ENCODE measurements around the gene PPM1B.
"Not testable (repeated sequence)": the region's sequence is repeated elsewhere in the genome, so short reads cannot be mapped to it uniquely, and the experiment has no call there.

The PPM1B gene

GRCh38 chr2:44203542-44203941 is 34.9 kb downstream of the PPM1B start:
- TF ChIP-seq, protein P1, sequence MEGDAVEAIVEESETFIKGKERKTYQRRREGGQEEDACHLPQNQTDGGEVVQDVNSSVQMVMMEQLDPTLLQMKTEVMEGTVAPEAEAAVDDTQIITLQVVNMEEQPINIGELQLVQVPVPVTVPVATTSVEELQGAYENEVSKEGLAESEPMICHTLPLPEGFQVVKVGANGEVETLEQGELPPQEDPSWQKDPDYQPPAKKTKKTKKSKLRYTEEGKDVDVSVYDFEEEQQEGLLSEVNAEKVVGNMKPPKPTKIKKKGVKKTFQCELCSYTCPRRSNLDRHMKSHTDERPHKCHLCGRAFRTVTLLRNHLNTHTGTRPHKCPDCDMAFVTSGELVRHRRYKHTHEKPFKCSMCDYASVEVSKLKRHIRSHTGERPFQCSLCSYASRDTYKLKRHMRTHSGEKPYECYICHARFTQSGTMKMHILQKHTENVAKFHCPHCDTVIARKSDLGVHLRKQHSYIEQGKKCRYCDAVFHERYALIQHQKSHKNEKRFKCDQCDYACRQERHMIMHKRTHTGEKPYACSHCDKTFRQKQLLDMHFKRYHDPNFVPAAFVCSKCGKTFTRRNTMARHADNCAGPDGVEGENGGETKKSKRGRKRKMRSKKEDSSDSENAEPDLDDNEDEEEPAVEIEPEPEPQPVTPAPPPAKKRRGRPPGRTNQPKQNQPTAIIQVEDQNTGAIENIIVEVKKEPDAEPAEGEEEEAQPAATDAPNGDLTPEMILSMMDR (IDR thresholded peaks at IDR 0.05) = no peak
- Histone ChIP-seq H3K4me3 (ENCODE audit: low read depth, low read length) (no peak overlapping the region), H3K4me2 (ENCODE audit: low read length) (no peak overlapping the region), H2AFZ (no peak overlapping the region), H3K36me3 (ENCODE audit: control insufficient read depth, insufficient read depth, low read length) (no peaks in the 10 kb centered on the region), H3K27ac (no peak overlapping the region), H3K27me3 (ENCODE audit: control insufficient read depth, insufficient read depth, low read length) (no peaks in the 10 kb centered on the region), H3K9me3 (ENCODE audit: control insufficient read depth, low read length) (no peaks in the 10 kb centered on the region), H3K9ac (no peak overlapping the region), H3K79me2 (peaks cover 7% of the 10 kb centered on the region), H3K4me1 (peaks cover 3% of the 10 kb centered on the region)

- Histone ChIP-seq H3K27ac (no peak overlapping the region), H3K4me3 (ENCODE audit: low read depth, low read length) (peak overlapping the region; percentile 3), H3K4me2 (ENCODE audit: low read length) (no peak overlapping the region), H3K27me3 (ENCODE audit: control insufficient read depth, insufficient read depth, low read length) (no peaks in the 10 kb centered on the region), H3K79me2 (peaks cover 7% of the 10 kb centered on the region), H3K9ac (no peak overlapping the region), H2AFZ (no peak overlapping the region), H3K4me1 (peaks cover 3% of the 10 kb centered on the region), H3K9me3 (ENCODE audit: control insufficient read depth, low read length) (no peaks in the 10 kb centered on the region), H3K36me3 (ENCODE audit: control insufficient read depth, insufficient read depth, low read length) (no peaks in the 10 kb centered on the region)
- TF ChIP-seq, protein P1 (IDR thresholded peaks at IDR 0.05) = no peak
These were observed 36.5 kb downstream of the PPM1B start for GRCh38 chr2:44205169-44205568.

DNA sequence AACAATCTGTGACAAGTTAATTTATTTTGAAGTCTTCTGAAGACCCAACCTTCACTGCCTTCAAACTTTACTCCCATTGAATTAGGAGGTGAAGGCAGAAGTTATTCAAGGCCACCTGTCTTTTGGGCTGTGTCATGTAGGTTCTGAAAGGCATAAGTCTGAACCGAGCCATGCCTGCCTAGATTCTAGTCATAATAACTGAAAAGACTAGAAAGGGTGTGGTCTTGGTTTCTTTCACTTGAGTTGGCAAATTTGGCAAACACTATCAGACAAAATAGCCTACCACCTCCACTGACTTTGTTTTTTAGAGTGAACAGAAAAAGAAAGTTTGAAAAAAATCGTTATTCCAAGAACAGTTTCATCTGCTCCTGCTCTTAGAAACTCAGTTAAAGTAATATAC is 38.4 kb downstream of the PPM1B start:
- Histone ChIP-seq H3K4me2 (ENCODE audit: low read length) (no peak overlapping the region), H3K4me1 (peaks cover 8% of the 10 kb centered on the region), H3K9ac (no peak overlapping the region), H3K27me3 (ENCODE audit: control insufficient read depth, insufficient read depth, low read length) (no peaks in the 10 kb centered on the region), H3K36me3 (ENCODE audit: control insufficient read depth, insufficient read depth, low read length) (no peaks in the 10 kb centered on the region), H3K27ac (no peak overlapping the region), H3K9me3 (ENCODE audit: control insufficient read depth, low read length) (no peaks in the 10 kb centered on the region), H3K4me3 (ENCODE audit: low read depth, low read length) (no peak overlapping the region), H2AFZ (no peak overlapping the region), H3K79me2 (peaks cover 13% of the 10 kb centered on the region)
- TF ChIP-seq, protein P1 (IDR thresholded peaks at IDR 0.05) = no peak

- H3K27me3 ChIP-seq (ENCODE audit: control insufficient read depth, insufficient read depth, low read length); H3K4me2 ChIP-seq (ENCODE audit: low read length); H3K4me3 ChIP-seq (ENCODE audit: low read depth, low read length); H2AFZ ChIP-seq; H3K36me3 ChIP-seq (ENCODE audit: control insufficient read depth, insufficient read depth, low read length); H3K4me1 ChIP-seq; H3K9ac ChIP-seq; H3K27ac ChIP-seq; H3K9me3 ChIP-seq (ENCODE audit: control insufficient read depth, low read length): not testable (repeated sequence)
- peaks cover 13% of the 10 kb centered on the region for H3K79me2 ChIP-seq
These were observed 39.0 kb downstream of the PPM1B start for GRCh38 chr2:44207648-44208047.

- H3K9me3 ChIP-seq (ENCODE audit: control insufficient read depth, low read length) = no peaks in the 10 kb centered on the region
- no peak overlapping the region for H3K4me2 ChIP-seq (ENCODE audit: low read length)
- H3K36me3 ChIP-seq (ENCODE audit: control insufficient read depth, insufficient read depth, low read length) = no peaks in the 10 kb centered on the region
- no peak overlapping the region for H3K9ac ChIP-seq
- no peak overlapping the region for H2AFZ ChIP-seq
- TF ChIP-seq, protein P1 (IDR thresholded peaks at IDR 0.05) = no peak
- no peak overlapping the region for H3K27ac ChIP-seq
- no peak overlapping the region for H3K4me3 ChIP-seq (ENCODE audit: low read depth, low read length)
- H3K27me3 ChIP-seq (ENCODE audit: control insufficient read depth, insufficient read depth, low read length) = no peaks in the 10 kb centered on the region
- H3K4me1 ChIP-seq = peaks cover 8% of the 10 kb centered on the region
- H3K79me2 ChIP-seq = peaks cover 12% of the 10 kb centered on the region
These were observed 41.7 kb downstream of the PPM1B start for GRCh38 chr2:44210362-44210761.

Data from parathyroid adenoma (tissue), 2 donors.